ENCODE measurements around the gene OTOG.
A peak's percentile ranks its signal among the peaks of the same experiment; 100 is the strongest.

OTOG gene

DNA sequence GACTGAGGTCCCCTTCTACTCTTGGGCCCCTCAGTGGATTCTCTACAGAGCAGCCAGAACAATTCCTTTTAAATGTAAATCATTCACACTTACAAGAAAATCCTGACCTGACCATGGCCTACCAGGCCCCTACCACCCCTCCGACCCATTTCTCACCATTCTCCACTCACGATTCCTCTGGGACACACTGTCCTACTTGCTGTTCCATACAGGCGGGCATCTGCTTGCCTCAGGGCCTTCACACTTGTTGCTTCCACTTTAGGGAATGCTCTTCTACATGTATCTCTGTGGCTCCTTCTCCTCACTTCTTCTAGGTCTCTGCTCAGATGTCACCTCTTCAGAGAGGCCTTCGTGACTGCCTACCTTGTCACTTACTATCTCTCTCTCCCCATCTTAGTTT lies 6.3 kb upstream of the OTOG start:
- no peak for DNase-seq

DNA sequence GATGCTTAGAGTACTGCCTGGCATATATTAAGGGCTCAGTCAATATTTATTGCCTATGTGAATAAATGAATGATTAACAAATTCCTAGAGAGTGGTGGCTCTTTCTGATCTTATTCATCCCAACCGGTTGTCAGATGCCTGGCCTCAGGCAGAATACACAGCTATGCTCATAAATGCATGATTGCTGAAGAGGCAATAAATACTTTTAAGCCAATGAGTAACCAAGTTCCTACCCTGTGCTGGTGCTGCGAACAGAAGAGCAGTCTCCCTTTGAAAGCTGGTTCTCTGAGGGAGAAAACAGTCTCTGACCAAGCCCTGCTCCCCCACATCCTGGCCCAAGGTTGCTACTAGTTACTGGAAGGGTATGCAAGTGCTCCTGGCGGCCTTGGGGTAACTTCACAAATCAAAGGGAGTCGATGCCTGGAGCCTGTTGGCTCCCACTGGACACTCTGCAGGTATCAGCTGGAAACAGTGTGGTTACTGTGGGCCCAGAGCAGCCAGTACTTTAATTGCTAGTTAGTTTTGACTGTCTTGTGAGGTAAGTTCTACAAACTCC lies 5.7 kb upstream of the OTOG start:
- DNase-seq = no peak

DNA sequence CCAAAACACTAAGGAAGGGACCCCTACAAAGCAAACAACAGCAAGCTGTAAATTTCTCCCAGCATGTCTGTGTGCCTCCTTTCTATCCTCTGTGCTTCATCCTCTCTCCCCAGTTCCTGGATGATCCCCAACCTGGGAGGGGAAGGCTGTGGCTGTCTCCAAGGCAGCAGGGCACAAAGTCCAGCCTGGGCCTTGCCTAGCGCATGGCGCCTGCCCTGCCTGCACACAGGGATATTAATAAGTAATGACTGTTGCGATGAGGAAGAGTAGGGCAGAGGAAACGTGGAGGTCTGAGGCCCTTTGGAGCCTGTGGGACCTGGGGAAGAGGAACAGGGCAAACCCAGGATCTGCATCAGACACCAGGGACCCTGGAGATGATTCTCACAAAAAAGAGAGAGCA lies 4.8 kb upstream of the OTOG start:
- DNase-seq = peak in 6 of 51 donors; percentile 8 to 48 (median 16)

DNA sequence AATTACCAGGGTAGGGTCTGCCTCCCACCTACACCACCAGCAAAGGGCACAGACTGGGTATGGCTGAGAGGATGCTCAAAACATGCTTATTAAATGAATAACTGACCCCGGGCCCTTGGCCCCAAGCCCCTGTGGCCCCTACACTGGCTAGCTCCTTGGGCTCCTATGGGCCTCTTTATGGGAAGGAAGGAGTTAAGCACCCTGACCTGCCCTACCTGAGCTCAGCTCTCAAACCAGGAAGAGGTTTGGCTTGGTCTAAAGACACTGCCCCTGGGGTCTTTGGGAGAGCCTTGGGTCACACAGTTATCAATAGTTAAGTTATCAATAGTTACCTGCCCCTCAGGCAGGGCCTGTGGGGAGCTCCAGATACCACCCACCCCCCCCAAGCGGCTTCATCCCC lies 4.0 kb upstream of the OTOG start:
- DNase-seq = no peak

DNA sequence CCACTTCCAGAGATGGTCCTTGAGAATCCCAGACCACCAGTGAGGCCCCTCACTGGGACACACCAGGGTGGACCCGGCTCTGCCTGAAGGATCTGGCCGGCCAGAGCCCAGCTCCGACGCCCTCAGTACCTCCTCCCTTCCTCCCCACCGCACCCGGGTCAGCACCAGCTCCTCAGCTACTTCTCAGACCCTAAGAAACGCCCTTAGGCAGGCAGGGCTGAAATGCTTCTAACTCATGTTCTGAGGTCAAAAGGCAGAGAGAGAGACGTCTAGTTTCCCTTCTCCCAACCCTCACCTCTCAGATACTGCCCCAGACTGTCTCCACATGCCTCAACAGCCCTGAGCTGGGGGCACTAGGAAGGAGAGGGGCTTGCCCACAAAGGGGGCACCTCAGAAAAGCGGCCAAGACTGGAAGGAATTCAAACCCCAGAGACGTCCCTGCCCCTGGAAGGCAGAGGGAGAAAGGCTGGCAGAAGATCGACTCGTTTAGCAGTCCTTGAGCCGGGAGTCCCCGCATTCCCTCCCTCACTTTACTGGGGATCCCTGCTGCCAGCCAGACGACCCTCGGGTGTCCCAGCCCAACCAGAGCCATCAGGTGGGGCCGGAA lies 3.4 kb upstream of the OTOG start:
- no peak for DNase-seq

DNA sequence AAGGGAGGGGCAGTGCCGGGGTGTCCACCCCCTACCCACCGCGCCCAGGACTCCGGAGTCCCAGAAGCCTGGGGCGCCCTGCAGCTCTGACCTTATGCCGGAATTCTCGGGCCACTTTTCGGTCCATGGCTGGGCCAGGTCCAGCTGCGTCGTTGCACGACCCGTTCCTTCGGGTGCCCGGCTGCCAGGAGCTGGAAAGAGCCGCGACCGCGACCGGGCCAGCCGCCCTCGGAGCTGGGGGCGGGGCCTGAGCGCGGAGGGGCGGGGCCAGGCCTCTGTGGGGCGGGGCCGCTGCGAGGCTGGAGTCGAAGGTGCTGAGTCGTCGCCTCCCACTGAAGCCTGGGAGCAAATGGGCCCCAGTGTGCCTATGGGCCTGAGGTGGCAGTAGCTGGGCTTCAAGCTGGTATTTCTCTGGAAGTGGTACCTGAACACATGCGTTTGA lies 2.9 kb upstream of the OTOG start, which contains the start of gene USH1C:
Gene USH1C, minus strand, starts transcription at position 236 of the 442 bp plus-strand sequence. Its CDS starts 109 bp downstream, at position 127.
- DNase-seq = peak in 4 of 51 donors; percentile 8 to 18 (median 14)

DNA sequence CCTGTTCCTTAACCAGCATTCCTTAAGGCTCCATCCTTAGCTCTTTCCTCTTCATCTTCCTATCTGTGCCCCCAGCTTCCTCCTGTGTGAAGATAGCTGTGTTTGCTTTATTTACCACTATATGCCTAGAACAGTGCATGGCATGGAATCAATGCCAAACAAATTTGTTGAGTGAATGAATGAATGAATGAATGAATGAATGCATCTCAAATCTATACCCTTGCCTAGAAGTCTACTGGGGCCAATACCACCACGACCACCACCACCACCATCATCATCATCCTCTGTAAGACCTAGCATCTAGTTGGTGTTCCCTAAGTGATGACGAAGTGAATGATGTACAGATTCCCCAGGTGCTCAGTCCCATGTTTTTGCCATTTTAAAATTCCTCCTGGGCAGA lies 819 bp upstream of the OTOG start:
- no peak for DNase-seq

DNA sequence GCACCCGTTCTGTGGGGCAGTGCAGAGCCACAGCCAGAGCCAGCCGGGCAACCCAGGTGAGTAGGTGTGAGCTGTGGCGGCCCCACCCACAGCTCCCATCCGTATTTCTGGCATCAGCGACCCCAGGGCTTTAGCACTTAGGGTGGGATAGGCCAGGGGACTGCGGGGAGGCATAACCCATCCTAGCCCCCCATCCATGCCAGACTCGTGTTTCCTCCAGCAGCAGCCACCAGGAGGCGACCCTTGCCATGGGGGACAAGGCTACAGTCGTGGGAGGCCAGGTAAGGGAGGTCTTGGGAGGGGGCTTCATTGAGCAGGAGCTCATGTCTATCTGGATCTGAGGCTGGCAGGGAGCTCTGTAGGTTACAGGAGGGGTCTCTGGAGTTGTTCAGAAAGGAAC lies 873 bp downstream of the OTOG start:
- DNase-seq = no peak

DNA sequence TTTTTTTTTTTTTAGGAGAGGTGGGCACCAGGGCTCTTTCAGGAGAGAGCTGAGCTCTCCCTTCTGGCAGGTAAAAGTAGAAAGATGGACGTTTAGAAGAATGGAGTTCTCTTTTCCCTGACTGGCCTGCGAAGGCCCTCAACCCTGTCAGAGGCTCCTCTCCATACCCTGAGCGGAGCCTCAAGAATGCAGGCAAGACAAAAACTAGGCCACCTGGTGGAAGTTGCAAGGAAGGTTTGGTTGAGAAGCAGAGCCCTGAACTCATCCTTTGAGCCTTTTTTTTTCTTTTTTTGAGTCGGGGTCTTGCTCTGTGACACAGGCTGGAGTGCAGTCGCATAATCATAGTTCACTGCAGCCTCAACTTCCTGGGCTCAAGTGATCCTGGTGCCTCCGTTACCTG lies 1.4 kb downstream of the OTOG start:
- DNase-seq = no peak

DNA sequence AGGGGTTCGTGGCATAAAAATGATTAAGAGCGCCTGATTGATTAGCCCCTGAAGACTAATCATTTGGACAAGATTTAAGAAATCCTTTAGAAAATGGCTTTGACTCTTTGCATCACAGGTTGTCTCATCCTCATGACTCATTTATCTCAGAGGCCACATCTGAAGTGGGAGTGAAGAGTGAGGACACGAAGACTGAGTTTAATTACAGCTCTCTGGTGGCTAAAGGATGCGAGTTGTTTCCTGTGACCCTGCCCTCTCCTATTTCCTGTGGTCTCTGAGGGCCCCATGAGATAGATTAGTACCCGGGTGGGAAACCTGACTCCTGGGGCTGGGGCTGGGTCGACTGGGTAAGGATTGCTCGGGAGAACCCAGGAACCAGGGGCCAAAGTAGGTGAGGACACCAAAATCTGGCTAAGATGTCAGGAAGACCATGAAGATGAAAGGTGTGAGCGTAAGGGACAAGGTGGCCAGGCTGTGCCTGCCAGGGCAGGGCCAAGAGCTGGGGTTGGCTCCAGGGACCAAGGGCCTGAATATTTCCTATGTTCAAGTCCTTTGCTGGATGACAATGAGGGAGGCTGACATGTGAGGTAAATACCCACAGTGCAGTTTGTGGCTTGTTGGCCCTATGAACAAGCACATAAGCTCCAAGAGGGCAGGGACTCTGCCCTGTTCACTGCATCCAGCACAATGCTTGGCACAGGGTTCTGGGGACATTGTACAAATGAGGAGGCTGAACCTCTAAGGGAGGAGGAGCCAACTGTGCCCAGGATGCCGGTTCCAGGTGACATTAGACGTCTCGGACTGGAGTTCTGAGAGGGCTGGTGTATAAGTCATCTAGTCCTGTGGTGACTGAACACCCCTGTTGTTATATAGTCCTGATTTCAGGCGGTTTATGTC lies 3.6 kb downstream of the OTOG start:
- DNase-seq = no peak

DNA sequence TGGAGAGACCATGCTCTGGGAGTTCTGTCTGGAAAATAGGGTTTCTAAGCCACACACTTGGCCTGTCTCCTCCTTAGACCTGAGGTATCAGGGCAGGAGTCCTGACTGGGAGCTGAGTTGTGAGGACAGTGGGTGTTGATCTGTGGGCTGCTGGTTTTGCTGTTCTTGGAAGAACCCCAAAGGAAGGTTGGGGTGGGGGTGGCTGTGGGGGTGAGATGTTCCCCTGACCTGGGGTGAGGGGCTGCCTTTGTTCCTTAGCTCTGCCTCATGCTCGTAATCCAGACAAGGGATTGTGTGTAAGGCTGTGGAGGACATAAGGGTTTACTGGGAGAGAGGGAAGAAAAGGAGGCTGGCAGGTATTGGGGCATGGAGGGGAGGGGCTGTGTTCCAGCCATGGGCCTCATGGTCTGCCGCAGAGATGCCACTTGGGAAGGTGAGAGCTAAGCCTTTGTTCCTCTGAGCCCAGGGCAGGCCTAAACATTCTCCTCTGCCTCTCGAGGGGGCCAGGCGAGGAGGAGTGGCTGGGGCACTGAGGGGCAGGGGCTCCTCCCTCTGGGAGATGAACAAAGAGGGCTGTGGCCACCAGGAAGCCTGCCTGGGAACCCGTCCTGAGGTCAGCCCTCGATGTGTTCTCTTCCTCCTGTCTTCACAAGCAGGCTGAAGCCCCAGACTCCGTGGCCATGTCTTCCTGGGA lies 4.4 kb downstream of the OTOG start:
- DNase-seq = no peak

DNA sequence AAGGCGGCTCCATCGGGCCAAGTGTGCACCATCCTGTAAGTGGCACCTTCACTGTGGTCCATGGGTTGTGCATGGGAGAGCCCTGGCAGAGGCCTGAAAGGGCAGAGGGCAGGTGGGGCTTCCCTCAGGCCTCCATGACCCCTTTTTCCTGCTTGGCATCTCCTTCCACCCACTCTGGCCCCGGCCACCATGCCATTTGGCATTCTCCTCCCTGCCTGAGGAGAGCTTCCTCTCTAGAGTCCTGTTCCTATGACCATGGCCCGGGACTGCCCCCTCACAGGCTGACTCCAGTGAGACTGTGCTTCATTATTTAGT lies 4.9 kb downstream of the OTOG start:
- no peak for DNase-seq

DNA sequence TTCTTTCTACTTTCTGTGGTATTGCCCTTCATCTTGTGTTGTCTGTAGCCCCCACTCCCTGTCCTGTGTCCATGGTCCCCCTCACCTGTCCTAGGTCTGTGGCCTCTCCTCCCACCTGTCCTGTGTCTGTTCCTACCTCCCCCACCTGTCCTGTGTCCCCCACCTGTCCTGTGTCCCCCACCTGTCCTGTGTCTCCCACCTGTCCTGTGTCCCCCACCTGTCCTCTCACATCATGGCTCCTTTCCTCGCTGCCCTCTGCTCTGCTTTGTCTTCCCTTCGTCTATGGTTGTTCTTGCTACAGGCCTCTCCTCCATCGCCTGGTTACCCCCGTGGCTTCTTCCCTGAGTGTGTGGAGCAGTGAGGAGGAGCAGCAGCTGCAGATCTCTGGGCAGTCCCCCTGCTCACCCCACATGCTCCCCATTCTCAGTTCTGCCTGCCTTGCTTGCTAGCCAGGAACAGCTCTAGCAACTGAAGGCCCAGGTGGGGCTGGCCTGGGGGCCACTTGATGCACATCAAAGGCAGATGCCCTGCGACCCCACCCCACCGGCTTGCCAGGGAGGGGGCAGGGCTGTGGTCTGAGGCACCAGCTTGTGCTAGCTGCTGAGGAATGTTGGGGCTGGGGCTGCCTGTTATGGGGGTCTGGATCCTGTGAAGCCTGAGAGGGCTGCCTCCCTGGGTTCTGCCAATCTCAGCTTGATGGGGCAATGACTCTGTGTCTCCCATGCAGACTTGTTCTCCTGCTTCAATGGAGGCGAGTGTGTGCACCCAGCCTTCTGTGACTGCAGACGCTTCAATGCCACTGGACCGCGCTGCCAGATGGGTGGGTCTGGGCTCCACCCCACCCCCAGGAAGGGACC lies 5.6 kb downstream of the OTOG start:
- DNase-seq = no peak

DNA sequence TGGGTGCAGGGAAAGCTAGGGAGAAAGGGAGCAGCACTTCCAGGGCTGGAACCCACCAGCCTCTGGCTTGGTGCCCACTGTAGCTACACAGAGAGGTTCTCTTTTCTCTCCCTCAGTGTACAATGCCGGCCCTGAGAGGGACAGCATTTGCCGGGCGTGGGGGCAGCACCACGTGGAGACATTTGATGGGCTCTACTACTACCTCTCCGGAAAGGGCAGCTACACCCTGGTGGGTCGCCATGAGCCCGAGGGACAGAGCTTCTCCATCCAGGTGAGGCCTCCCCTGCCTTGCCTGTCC lies 6.1 kb downstream of the OTOG start:
- no peak for DNase-seq

DNA sequence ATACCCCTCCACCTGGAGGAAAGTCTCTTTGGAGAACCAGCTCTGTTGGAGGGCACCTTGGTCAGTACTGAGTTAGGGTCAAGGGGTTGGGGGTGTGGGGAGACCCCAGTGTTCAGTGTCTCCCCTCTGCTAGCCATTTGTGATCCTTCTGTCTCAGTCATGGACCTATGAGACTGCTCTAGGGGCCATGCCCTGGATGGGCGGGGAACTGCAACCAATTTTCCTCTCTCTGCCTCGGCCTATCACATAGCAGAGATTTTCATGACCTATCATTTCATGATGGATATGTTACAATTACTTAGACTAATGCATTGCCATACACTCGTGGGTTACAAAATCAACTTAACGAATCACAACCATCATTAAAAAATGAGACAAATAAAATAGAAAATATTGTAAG lies 7.4 kb downstream of the OTOG start:
- no peak for DNase-seq

DNA sequence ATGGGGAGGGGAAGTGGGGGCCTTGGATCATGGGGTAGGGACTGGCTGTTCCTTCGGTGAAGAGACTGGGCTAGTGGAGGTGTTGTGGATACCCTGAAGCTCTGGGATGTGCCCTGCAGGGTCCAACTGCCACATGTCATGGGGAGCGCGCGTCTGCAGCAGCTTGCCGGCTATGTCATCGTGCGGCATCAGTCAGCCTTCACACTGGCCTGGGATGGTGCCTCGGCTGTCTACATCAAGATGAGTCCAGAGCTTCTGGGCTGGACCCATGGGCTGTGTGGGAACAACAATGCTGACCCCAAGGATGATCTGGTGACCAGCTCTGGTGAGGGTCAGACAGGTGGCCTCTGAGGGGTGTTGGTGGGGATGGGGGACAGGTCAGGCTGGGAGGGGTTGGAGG lies 9.9 kb downstream of the OTOG start:
- no peak for DNase-seq

DNA sequence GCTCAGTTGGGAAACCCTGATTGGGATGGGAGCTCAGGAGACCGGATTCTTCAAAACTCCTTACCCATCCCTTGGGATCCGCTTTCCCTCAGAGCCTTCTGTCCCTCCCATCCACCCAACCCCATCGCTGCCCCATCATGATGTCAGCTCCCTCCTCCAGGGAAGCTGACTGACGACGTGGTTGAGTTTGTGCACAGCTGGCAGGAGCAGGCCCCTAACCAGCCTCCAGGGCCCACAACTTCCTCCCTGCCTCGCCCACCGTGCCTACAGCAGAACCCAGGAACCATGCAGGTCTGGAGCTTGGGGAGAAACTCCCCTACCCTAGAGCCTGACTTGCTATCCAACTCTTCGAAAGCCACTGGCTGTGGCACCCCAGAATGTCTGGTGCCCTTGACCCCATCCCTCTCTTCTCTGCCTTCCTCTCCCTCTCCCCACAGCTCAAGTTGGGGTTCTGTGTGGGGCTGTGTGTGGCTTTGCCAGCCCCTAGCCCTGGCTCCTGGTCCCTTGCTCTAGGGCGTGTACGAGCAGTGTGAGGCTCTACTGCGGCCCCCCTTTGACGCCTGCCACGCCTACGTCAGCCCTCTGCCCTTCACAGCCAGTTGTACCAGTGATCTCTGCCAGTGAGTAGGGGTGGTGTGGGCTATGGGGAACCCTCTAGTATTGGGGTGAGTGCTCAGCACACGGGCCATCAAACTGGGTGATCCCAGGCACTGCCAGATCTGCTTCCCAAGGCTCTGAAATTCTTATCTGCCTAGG lies 11.1 kb downstream of the OTOG start:
- no peak for DNase-seq

DNA sequence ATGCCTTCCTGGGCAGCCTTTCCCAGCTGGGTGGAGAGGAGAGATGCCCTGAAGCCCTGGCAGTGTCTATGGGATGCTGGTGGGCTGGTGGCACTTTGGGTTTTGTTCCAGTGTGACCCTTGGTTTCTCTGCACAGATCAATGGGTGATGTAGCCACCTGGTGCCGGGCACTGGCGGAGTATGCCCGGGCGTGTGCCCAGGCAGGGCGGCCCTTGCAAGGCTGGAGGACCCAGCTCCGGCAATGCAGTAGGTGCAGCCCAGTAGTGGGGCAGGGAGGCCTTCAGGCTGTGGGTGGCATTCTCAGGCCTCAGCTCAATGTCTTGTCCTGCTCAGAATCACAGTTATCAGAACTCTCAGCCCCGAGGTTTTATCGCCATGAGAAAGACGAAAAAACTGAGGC lies 11.9 kb downstream of the OTOG start:
- no peak for DNase-seq

DNA sequence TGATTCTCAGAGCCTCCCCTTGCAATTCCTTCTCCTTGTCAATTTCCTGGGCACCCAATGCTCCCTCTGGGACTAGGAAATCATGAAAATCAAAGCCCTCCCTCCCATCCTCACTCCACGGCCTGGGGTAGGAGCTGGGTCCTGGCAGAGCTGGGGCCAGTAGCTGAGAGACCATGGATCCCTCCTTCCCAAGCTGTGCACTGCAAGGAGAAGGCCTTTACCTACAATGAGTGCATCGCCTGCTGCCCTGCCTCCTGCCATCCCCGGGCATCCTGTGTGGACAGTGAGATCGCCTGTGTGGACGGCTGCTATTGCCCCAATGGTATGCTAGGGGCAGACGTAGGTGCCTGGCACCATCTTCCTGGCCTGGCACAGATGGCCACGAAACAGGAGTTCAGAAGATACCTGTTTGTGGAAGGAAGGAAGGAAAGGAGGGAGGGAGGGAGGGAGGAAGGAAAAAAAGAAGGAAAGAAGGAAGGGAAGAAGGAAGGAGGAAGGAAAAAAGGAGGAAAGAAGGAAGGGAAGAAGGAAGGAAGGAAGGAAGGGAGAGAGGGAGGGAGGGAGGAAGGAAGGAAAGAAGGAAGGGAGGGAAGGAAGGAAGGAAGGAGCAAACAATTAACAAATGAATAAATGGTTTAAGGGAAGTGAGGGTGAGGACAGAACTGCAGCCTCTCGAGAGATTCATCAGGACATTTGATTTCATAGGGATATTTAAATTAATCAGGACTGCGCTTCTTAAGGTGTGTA lies 12.5 kb downstream of the OTOG start:
- no peak for DNase-seq
